HG02759 (cell line): ENCODE data around the gene WDR5.

Source experiments
- ATAC-seq: cut with Tn5 transposase; IDR thresholded peaks from one replicate; pipeline ENCODE4 v1.9.1; 2021; ENCODE audit warnings: mild to moderate bottlenecking, moderate library complexity; ENCODE audit not compliant: unreplicated experiment

WDR5 gene

DNA sequence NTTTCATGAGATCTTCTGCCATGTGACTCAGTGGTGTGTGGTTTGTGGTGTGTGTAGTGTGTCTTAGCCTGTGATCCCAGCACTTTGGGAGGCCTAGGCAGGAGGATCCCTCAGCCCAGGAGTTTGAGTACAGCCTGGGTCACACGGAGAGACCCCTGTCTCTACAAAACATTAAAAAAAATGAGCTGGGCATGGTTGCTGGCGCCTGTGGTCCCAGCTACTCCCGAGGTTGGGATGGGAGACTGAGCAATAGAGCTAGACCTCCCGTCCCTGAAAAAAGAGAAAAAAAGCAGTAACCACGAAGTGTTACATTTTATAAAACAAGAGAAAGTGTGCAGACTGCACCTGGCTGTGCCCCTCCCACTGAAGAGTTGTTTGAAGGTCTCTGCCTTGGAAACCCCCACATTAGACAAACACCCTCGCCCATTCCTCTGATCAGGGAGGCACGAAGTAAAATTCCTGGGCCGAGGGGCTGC lies 49.7 kb downstream of the WDR5 start:
- ATAC-seq: no peak

- no peak for ATAC-seq
These were observed 50.7 kb downstream of the WDR5 start for GRCh38 chr9:134186471-134187109.

DNA sequence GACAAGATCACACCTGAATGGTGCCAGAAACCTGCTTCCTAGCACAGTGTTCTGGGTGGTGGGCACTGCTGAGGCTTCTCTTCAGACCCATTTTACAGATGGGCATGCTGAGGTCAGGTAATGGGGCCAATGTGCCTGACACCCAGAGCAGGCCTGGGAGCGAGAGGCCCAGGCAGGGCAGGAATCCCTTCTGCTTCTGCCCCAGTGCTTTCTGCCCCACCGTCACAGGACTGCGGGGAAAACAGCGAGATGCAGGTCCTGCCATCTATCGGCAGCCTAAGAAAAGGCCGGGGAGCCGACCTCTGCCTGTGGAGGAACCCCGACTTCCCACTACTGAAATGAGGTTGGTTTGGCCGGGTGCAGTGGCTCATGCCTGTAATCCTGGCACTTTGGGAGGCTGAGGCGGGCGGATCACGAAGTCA lies 51.2 kb downstream of the WDR5 start:
- no peak for ATAC-seq

GRCh38 chr9:134187891-134188385 lies 52.1 kb downstream of the WDR5 start:
- no peak for ATAC-seq

GRCh38 chr9:134188386-134189144 lies 52.7 kb downstream of the WDR5 start:
- ATAC-seq: no peak

DNA sequence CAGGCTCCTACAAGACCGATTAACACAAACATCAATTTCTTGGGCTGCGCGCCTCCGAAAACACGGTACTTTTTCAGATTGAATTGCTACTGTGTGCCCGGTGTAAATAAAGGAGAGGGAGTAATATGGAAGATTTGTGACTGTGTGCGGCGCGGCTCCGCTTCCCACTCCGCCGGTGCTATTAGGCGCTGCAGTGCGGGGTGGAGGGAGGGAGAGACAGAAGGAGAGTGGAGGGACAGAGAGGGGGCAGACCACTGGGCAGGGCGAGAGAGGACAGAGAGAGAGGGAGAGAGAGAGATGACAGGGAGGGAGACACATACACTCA lies 53.2 kb downstream of the WDR5 start:
- ATAC-seq: no peak

DNA sequence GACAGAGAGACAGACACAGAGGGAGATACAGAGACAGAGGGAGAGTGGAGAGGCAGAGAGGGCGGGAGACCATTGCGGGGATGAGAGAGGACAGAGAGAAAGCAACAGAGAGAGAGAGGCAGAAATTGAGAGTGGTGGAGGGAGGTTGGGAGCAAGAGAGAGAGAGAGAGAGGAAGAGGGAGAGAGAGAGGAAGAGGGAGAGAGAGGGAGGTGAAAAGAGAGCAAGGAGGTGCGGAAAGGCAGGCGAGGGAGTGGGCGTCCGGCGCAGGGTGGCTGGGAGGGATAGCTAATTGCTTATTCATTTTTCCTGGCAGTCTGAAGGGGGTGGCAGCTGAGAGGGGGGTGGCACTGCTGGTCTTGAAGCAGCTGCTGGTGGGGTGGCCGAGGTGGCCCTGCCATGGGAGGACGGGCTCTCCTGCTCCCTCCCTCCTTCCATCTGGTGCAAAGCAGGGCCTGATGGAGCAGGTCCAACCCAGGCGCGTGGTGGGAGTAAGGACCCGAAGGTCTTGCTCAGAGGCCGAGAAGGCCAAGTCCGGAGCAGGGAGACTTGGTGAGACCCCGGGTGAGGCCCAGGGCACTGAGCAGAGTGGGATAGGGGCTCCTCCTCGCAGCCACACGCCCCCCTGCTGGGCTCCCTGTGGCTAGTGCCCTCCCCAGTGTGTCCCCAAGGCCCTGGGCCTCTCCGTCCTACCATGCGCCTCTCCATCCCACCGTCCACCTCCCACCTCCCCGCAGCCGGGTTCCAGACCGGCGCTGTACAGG lies 53.8 kb downstream of the WDR5 start:
- ATAC-seq: no peak

GRCh38 chr9:134190232-134191121 lies 54.6 kb downstream of the WDR5 start:
- no peak for ATAC-seq

GRCh38 chr9:134191455-134192209 lies 55.8 kb downstream of the WDR5 start:
- ATAC-seq: no peak

DNA sequence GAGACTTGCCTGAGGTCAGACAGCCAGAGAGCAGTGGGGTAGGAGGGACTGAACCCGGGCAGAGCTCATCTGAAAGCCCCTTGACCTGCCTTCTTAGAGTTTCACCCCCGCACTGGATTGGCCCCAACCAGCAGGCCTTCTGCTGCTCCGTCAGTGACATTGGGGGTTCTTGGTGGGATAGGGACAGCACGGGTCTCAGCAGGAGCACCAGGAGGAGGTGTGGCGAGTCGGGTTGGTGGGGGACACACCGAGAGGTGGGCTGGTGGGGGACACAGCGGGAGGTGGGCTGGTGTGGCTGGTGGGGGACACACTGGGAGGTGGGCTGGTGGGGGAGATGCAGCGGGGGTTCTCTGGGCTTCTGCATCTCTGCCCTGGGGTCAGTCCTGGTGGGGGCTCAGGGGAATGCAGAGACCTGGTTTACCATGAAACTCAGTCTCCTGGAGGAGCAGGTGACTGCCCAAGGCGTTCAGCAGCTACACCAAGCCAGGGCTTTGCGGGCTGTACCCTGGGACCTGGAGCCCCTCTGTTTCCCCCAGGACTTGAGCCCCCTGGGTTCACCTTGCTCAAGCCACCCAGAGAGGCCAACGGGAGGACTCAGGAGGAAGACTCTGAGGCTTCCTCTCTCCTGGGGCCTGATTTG lies 56.5 kb downstream of the WDR5 start:
- ATAC-seq: no peak

DNA sequence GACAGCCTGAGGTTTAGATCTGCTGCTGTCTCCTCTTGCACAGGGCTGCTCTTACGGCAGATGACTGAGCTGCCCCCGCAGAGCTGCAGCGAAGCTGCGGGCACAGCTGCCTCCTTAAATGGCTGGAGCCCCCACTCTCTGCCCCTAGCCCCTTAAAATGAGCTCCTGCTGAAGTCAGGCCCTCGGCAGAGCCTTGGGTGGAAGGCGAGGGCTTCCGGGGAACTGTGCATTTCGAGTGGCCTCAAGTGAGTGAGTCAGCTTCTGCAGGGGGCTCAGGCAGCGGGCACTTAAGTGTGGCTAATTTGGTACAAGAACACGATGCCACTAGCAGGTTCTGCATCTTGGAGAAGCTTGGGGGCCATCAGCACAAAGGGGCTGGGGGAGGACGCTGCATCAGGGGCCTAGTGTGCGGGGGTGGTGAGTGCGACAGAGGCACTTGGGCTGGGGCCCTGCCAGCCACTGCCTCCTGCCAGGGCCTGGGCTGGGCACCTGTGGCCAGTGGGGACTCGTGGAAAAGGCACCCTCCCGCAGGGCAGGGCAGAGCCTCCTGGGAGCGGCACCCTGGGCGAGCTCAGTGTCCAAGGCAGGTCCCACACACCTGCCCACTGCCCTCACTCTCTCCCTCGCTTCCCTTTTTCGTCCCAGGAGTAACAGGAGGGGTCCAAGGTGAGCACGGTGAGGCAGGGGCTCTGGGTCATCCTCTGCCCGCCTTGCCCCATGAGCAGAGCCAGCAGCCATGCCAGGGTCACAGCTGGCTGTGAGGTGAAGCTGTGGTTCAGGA lies 57.3 kb downstream of the WDR5 start:
- ATAC-seq: no peak

- ATAC-seq: no peak
These were observed 58.1 kb downstream of the WDR5 start for GRCh38 chr9:134193912-134194535.

- no peak for ATAC-seq
These were observed 59.7 kb downstream of the WDR5 start for GRCh38 chr9:134195558-134195957.

- no peak for ATAC-seq
These were observed 61.0 kb downstream of the WDR5 start for GRCh38 chr9:134196911-134197310.

DNA sequence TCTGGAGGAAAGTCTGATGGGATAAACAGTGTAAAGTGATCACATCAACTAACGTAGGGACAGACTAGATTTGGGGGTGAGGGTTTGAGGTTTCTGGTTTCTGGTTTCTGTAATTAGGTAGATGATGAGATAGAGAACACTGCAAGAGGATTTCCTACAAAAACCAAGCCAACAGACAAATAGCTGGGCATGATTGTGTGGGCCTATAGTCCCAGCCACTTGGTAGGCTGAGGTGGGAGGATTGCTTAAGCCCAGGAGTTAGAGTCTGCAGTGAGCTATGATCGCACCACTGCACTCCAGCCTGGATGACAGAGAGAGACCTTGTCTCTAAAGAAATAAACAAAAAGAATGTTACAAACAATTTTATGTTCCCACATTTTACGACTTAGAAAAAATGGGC lies 62.9 kb downstream of the WDR5 start:
- no peak for ATAC-seq

- ATAC-seq: no peak
These were observed 64.8 kb downstream of the WDR5 start for GRCh38 chr9:134200730-134201129.

DNA sequence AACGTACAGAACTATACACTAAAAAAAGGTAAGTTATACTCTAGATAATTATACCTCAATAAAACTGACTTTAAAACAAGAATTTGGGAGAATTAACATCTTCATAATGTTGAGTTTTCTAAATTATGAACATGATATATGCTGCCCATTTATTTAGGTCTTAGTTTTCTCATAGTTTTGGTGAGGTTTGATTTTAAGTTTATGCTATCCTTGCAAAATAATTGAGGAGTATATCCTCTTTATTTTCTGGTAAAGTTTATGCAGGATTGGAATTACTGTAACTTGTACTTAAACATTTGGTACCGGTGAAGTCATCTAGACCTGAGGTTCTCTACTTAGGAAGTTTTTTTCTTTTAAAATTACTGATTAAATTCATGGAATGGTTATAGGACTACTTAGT lies 67.3 kb downstream of the WDR5 start:
- ATAC-seq: no peak

GRCh38 chr9:134204041-134204440 lies 68.2 kb downstream of the WDR5 start:
- ATAC-seq: no peak
